IMR-90 (cell line): Measurements from ENCODE around the gene GRAMD2A. TPM values are rescaled to one million over a fixed set of nuclear protein-coding genes. Genes with fewer than 3 reads are reported as not detected.
A peak's percentile ranks its signal among the peaks of the same experiment; 100 is the strongest.

ENCODE experiments used
- ATAC-seq: fragments of 200-7000 bp; cut with Tn5 transposase; 2 replicates; pipeline ENCODE4 v1.9.1; 2020; ENCODE audit warnings: low read depth, mild to moderate bottlenecking, moderate library complexity
- BruUV-seq: library from RNA; stranded (reverse); fragments of 400-500 nt; replicated peaks from 2 replicates; lab custom pipeline; 2021; lab: Mats Ljungman, UMichigan
- CTCF ChIA-PET: fragments of 300-600 bp; formaldehyde crosslinking; extraction: SDS; loops from one replicate; lab custom pipeline; 2021; ENCODE audit warnings: antibody characterized with exemption; lab: Yijun Ruan, JAX
- POLR2A ChIA-PET: fragments of 300-600 bp; sonication (Branson Sonifier 250); formaldehyde crosslinking; loops from one replicate; lab custom pipeline; 2022; ENCODE audit warnings: antibody characterized with exemption; ENCODE audit not compliant: unreplicated experiment; lab: Charles Lee
- DNase-seq: peaks from one replicate; pipeline ENCODE4 v3.0.0; 2013
- H2AFZ ChIP-seq: replicated peaks from 2 replicates; pipeline ENCODE3; 2013; ENCODE audit warnings: low read length, mild to moderate bottlenecking; ENCODE audit not compliant: poor library complexity
- H2AK5ac ChIP-seq: 2 replicates; pipeline ENCODE4 v1.6.1; 2013; ENCODE audit warnings: low read depth, low read length, inconsistent platforms
- H2AK9ac ChIP-seq: replicated peaks from 2 replicates; pipeline ENCODE3; 2013; ENCODE audit warnings: mild to moderate bottlenecking, low read depth, low read length, moderate library complexity; ENCODE audit not compliant: poor library complexity
- H2BK120ac ChIP-seq: 2 replicates; pipeline ENCODE4 v1.6.1; 2013; ENCODE audit warnings: low read depth, low read length, inconsistent platforms
- H2BK15ac ChIP-seq: 3 replicates; pipeline ENCODE4 v1.6.1; 2013; ENCODE audit warnings: low read depth, low read length, inconsistent platforms
- H2BK20ac ChIP-seq: 2 replicates; pipeline ENCODE4 v1.6.1; 2013; ENCODE audit warnings: low read depth, mild to moderate bottlenecking, inconsistent platforms, low read length, moderate library complexity
- H2BK5ac ChIP-seq: 2 replicates; pipeline ENCODE4 v1.6.1; 2013; ENCODE audit warnings: mild to moderate bottlenecking, low read depth, low read length, inconsistent platforms; ENCODE audit not compliant: poor library complexity, severe bottlenecking
- H3K14ac ChIP-seq: replicated peaks from 2 replicates; pipeline ENCODE4 v1.6.1; 2013; ENCODE audit warnings: low read depth, low read length, inconsistent platforms
- H3K18ac ChIP-seq: 2 replicates; pipeline ENCODE4 v1.6.1; 2013; ENCODE audit warnings: low read depth, low read length, control low read depth
- H3K23ac ChIP-seq: 2 replicates; pipeline ENCODE4 v1.6.1; 2013; ENCODE audit warnings: low read depth, low read length, inconsistent platforms
- H3K27ac ChIP-seq: 2 replicates; pipeline ENCODE4 v1.5.1; 2013; ENCODE audit warnings: mild to moderate bottlenecking, control low read depth, low read length; ENCODE audit not compliant: insufficient read depth
- H3K27me3 ChIP-seq: 2 replicates; pipeline ENCODE4 v1.6.1; 2013; ENCODE audit warnings: low read length; ENCODE audit not compliant: control insufficient read depth, insufficient read depth
- H3K36me3 ChIP-seq: 2 replicates; pipeline ENCODE4 v1.6.1; 2013; ENCODE audit warnings: low read length, mixed read lengths; ENCODE audit not compliant: control insufficient read depth, insufficient read depth
- H3K4ac ChIP-seq: 2 replicates; pipeline ENCODE4 v1.6.1; 2013; ENCODE audit warnings: low read depth, low read length, inconsistent platforms
- H3K4me1 ChIP-seq: 2 replicates; pipeline ENCODE4 v1.6.1; 2013; ENCODE audit warnings: low read length, mixed read lengths; ENCODE audit not compliant: control insufficient read depth, insufficient read depth
- H3K4me2 ChIP-seq: 2 replicates; pipeline ENCODE4 v1.6.1; 2013; ENCODE audit warnings: low read depth, mild to moderate bottlenecking, control low read depth, low read length, moderate library complexity
- H3K4me3 ChIP-seq: 2 replicates; pipeline ENCODE4 v1.5.1; 2013; ENCODE audit warnings: low read depth, mild to moderate bottlenecking, control low read depth, low read length, moderate library complexity; ENCODE audit not compliant: insufficient read depth
- H3K56ac ChIP-seq: 2 replicates; pipeline ENCODE4 v1.6.1; 2013; ENCODE audit warnings: low read length, inconsistent platforms; ENCODE audit not compliant: insufficient read depth; ENCODE audit errors: extremely low read depth
- H3K79me1 ChIP-seq, 2 experiments: 2 replicates each; pipeline ENCODE4 v1.6.1; 2013; ENCODE audit warnings: low read length in 2 of 2, inconsistent platforms in 1 of 2, low read depth in 1 of 2
- H3K9ac ChIP-seq: 2 replicates; pipeline ENCODE4 v1.6.1; 2013; ENCODE audit warnings: low read depth, low read length, control low read depth
- H3K9me1 ChIP-seq: 2 replicates; pipeline ENCODE4 v1.6.1; 2013; ENCODE audit warnings: low read length, inconsistent platforms; ENCODE audit not compliant: insufficient read depth
- H3K9me3 ChIP-seq: 2 replicates; pipeline ENCODE4 v1.6.1; 2013; ENCODE audit warnings: low read length; ENCODE audit not compliant: control insufficient read depth, insufficient read depth
- H4K20me1 ChIP-seq: 2 replicates; pipeline ENCODE4 v1.6.1; 2013; ENCODE audit warnings: low read length, inconsistent platforms; ENCODE audit not compliant: insufficient read depth
- H4K5ac ChIP-seq: 2 replicates; pipeline ENCODE4 v1.6.1; 2013; ENCODE audit warnings: mild to moderate bottlenecking, low read depth, low read length, control low read depth
- H4K8ac ChIP-seq, 2 experiments: 2 replicates each; pipeline ENCODE4 v1.6.1; 2013; ENCODE audit warnings: low read depth in 2 of 2, low read length in 2 of 2, control low read depth in 1 of 2, inconsistent platforms in 1 of 2
- H4K91ac ChIP-seq: 2 replicates; pipeline ENCODE4 v1.6.1; 2013; ENCODE audit warnings: low read depth, low read length, inconsistent platforms; ENCODE audit not compliant: insufficient read depth
- BHLHE40 ChIP-seq: fragments of 150-350 bp; IDR thresholded peaks from 2 replicates; pipeline ENCODE4 v1.6.1; 2016; ENCODE audit warnings: mild to moderate bottlenecking, low read depth, low read length
- FOS ChIP-seq: fragments of 150-350 bp; IDR thresholded peaks from 2 replicates; pipeline ENCODE4 v1.6.1; 2016; ENCODE audit warnings: low read depth, low read length
- MAFK ChIP-seq: IDR thresholded peaks from 2 replicates; pipeline ENCODE4 v1.6.1; 2012; ENCODE audit warnings: low read depth, low read length, improper control_type of control experiment
- MXI1 ChIP-seq: IDR thresholded peaks from 2 replicates; pipeline ENCODE4 v1.6.1; 2012; ENCODE audit warnings: low read depth, mild to moderate bottlenecking, low read length, moderate library complexity, borderline replicate concordance
- NFE2L2 ChIP-seq: fragments of 150-350 bp; IDR thresholded peaks from 2 replicates; pipeline ENCODE4 v1.6.1; 2016; ENCODE audit warnings: low read depth, mild to moderate bottlenecking, low read length
- RAD21 ChIP-seq: IDR thresholded peaks from 2 replicates; pipeline ENCODE4 v1.6.1; 2012; ENCODE audit warnings: low read length, improper control_type of control experiment
- RFX5 ChIP-seq: IDR thresholded peaks from 2 replicates; pipeline ENCODE4 v1.8.0; 2012; ENCODE audit warnings: low read depth, mild to moderate bottlenecking, low read length, moderate library complexity
- WGBS, 2 experiments: methylation state at CpG; one replicate each; pipeline versions ENCODE4 v1.1.5 to v1.1.7; 2013; ENCODE audit warnings: missing lambda C conversion rate in 2 of 2; ENCODE audit not compliant: insufficient read length in 1 of 2; ENCODE audit errors: extremely low coverage in 2 of 2; 5-methylcytosine and 5-hydroxymethylcytosine counted together
- dilution Hi-C: fragments of 300-500 bp; cut with HindIII; formaldehyde crosslinking; loops from one replicate; pipeline ENCODE4 v1.14.3; 2018; ENCODE audit warnings: low sequenced_read_pairs; ENCODE audit not compliant: unreplicated experiment
- in situ Hi-C: fragments of 300-500 bp; cut with MboI; formaldehyde crosslinking; loops from 3 replicates; pipeline ENCODE4 v1.14.3; 2019; ENCODE audit warnings: low sequenced_read_pairs, inconsistent platforms, mixed read lengths
- intact Hi-C: fragments of 100-400 bp; cut with micrococcal nuclease; formaldehyde crosslinking; loops from 2 replicates; pipeline ENCODE4 v1.10.0; 2022
- polyA plus RNA-seq, 3 experiments: library from polyadenylated mRNA; depleted of rRNA; stranded (reverse); fragments of >200 nt; gene quantifications; 2 replicates each; pipeline ENCODE4 v1.2.3, GENCODE V29; 2012; ENCODE audit warnings: low replicate concordance in 1 of 3
- total RNA-seq: library from RNA; depleted of rRNA; stranded (reverse); fragments of >200 nt; gene quantifications from 2 replicates; pipeline ENCODE4 v1.2.3, GENCODE V29; 2012
- TF ChIP-seq, protein P1 (sequence below): fragments of 150-350 bp; IDR thresholded peaks from 2 replicates; pipeline ENCODE4 v1.6.1; 2017; ENCODE audit warnings: mild to moderate bottlenecking, antibody characterized with exemption, low read length, low read depth

Gene GRAMD2A
- total and polyA plus RNA-seq, 2 of the 4 experiments (the other 2 are of a cell fraction), result 0.14 to 0.18 TPM

DNA sequence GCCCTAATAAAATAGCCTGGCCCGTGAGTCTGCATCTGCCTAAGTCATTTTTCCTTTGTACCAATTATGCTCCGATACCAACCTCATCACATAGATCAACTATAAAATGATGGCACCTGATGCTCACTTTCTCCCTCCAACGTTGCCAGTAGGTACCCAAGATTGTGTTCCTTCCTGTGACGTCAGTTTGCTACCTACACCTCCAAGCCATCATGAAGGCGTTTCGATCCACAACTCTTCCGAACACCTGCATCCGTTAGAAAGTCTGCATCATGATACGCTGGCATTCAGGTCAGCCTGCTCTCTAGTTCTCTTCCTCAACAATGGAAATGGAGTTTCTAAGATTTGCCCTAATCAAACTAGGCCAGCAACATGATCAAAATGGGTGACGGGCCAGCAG lies 25.7 kb upstream of the GRAMD2A start:
- peaks cover 35% of the 10 kb centered on the region for H3K9me1 ChIP-seq
- intact Hi-C loops (no loop called here), dilution Hi-C loops (no loop called here), in situ Hi-C loops (no loop called here)
- H4K8ac ChIP-seq, result peak overlapping the region in 1 of 2 experiments; percentile 8; a peak in 1 of 4 replicates
- ChIA-PET CTCF (no interaction called here), POLR2A (no interaction called here)
- no peak overlapping the region for H2AFZ ChIP-seq
- H2BK120ac ChIP-seq, result no peak overlapping the region
- no peak overlapping the region for H2BK15ac ChIP-seq
- H2BK5ac ChIP-seq, result peak overlapping the region; percentile 49
- H2AK9ac ChIP-seq, result no peak overlapping the region
- no peak overlapping the region; the same call in 1 of the 2 replicates for H3K4ac ChIP-seq
- no peak overlapping the region for H4K91ac ChIP-seq
- H3K23ac ChIP-seq, result peak overlapping the region; percentile 44; the same call in 1 of the 2 replicates
- H3K4me2 ChIP-seq, result no peak overlapping the region
- H3K36me3 ChIP-seq, result peaks cover 41% of the 10 kb centered on the region
- no peak overlapping the region for H4K5ac ChIP-seq
- DNase-seq, result no peak
- peaks cover 36% of the 10 kb centered on the region for H3K4me1 ChIP-seq
- H3K56ac ChIP-seq, result no peak overlapping the region
- peak overlapping the region; percentile 17 for H3K14ac ChIP-seq
- no peak for ATAC-seq
- no peaks in the 10 kb centered on the region for H3K9me3 ChIP-seq
- no peak overlapping the region for H3K18ac ChIP-seq
- no peak for TF ChIP-seq MXI1
- no peak for TF ChIP-seq FOS
- no peak for TF ChIP-seq NFE2L2
- TF ChIP-seq MAFK, result no peak
- no peak for TF ChIP-seq BHLHE40
- TF ChIP-seq RFX5, result no peak
- TF ChIP-seq RAD21, result no peak
- TF ChIP-seq, protein P1, sequence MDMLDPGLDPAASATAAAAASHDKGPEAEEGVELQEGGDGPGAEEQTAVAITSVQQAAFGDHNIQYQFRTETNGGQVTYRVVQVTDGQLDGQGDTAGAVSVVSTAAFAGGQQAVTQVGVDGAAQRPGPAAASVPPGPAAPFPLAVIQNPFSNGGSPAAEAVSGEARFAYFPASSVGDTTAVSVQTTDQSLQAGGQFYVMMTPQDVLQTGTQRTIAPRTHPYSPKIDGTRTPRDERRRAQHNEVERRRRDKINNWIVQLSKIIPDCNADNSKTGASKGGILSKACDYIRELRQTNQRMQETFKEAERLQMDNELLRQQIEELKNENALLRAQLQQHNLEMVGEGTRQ, result no peak
- BruUV-seq, result no TSS peak
- H3K27ac ChIP-seq, result no peak overlapping the region
- no peaks in the 10 kb centered on the region for H3K27me3 ChIP-seq
- H2AK5ac ChIP-seq, result peak overlapping the region; percentile 2; the same call in 1 of the 2 replicates
- no peak overlapping the region for H3K4me3 ChIP-seq
- H2BK20ac ChIP-seq, result no peak overlapping the region
- H4K20me1 ChIP-seq, result peaks cover 91% of the 10 kb centered on the region
- H3K79me1 ChIP-seq, result peaks cover 16 to 70% of the 10 kb centered on the region in 2 experiments
- no peak overlapping the region for H3K9ac ChIP-seq
- 96% methylated on average over 4 of the region's 10 CpGs; no CpG with 5 or more reads in 1 of the 2 experiments for WGBS, 2 experiments
